GM12878 (cell line): ENCODE results near the gene TMEM86A. TPM values are rescaled to one million over a fixed set of nuclear protein-coding genes. Genes with fewer than 3 reads are reported as not detected.

ENCODE experiments used
- CBFB ChIP-seq: IDR thresholded peaks from 2 replicates; pipeline ENCODE4 v1.6.1; 2016; ENCODE audit warnings: antibody characterized with exemption, low read depth
- CHD4 ChIP-seq: fragments of 200-600 bp; sonication (generic); IDR thresholded peaks from 2 replicates; pipeline ENCODE4 v1.6.1; 2016; ENCODE audit warnings: mild to moderate bottlenecking
- EZH2 ChIP-seq: IDR thresholded peaks from 2 replicates; pipeline ENCODE4 v1.6.1; 2012; ENCODE audit warnings: low read depth, mild to moderate bottlenecking, control low read depth, inconsistent platforms, low read length, borderline replicate concordance; ENCODE audit not compliant: control insufficient read depth
- HDAC6 ChIP-seq: fragments of 200-600 bp; sonication (generic); IDR thresholded peaks from one replicate; pipeline ENCODE4 v1.8.0; 2017; ENCODE audit warnings: antibody characterized with exemption; ENCODE audit not compliant: unreplicated experiment
- IKZF1 ChIP-seq: fragments of 450-650 bp; conservative IDR thresholded peaks from 2 replicates; pipeline ENCODE4 v1.6.1; 2017; ENCODE audit warnings: antibody characterized with exemption, mild to moderate bottlenecking
- PAX5 ChIP-seq: IDR thresholded peaks from 2 replicates; pipeline ENCODE4 v1.6.1; 2011; ENCODE audit warnings: low read depth, low read length, borderline replicate concordance
- SIX5 ChIP-seq: IDR thresholded peaks from 2 replicates; pipeline ENCODE4 v1.6.1; 2011; ENCODE audit warnings: mild to moderate bottlenecking, low read depth, low read length, moderate library complexity; ENCODE audit not compliant: severe bottlenecking
- SMAD1 ChIP-seq: fragments of 450-650 bp; IDR thresholded peaks from 2 replicates; pipeline ENCODE4 v1.6.1; 2018; ENCODE audit warnings: mild to moderate bottlenecking, low read depth; ENCODE audit not compliant: partially characterized antibody
- SRF ChIP-seq, 2 experiments: IDR thresholded peaks; 2 replicates each; pipeline ENCODE4 v1.6.1; 2011; ENCODE audit warnings: low read depth in 2 of 2, low read length in 2 of 2, mild to moderate bottlenecking in 1 of 2, moderate library complexity in 1 of 2
- STAT3 ChIP-seq: IDR thresholded peaks from 2 replicates; pipeline ENCODE4 v1.6.1; 2011; ENCODE audit warnings: low read depth, low read length, improper control_type of control experiment
- TCF7 ChIP-seq: IDR thresholded peaks from 2 replicates; pipeline ENCODE4 v1.6.1; 2014; ENCODE audit warnings: antibody characterized with exemption, borderline replicate concordance
- WRNIP1 ChIP-seq: IDR thresholded peaks from 2 replicates; pipeline ENCODE4 v1.6.1; 2011; ENCODE audit warnings: low read depth, low read length, improper control_type of control experiment, borderline replicate concordance
- ZNF274 ChIP-seq: IDR thresholded peaks from one replicate; pipeline ENCODE4 v1.8.0; 2011; ENCODE audit not compliant: insufficient read length, insufficient read depth
- ZNF384 ChIP-seq: IDR thresholded peaks from 2 replicates; pipeline ENCODE4 v1.6.1; 2012; ENCODE audit warnings: low read depth, mild to moderate bottlenecking, low read length, improper control_type of control experiment, borderline replicate concordance
- polyA plus RNA-seq, 11 experiments: library from polyadenylated mRNA; depleted of rRNA in 4 of 11; unstranded in 6 of 11; stranded (reverse) in 5 of 11; fragments of >200 nt; fragmentation: Nextera tagmentation in 4 of 11; fragmentation: Illumina TruSeq in 1 of 11; extraction: Ambion mirVana in 4 of 11; extraction: Trizol in 1 of 11; gene quantifications; 1 replicate in 1 of 11; 2 replicates in 10 of 11; pipeline versions ENCODE4 v1.2.1 to v1.2.3, GENCODE V29; 2011 to 2016; ENCODE audit warnings: inconsistent platforms in 2 of 11, missing spikeins in 2 of 11, low read depth in 1 of 11
- total RNA-seq, 4 experiments: library from RNA; depleted of rRNA in 3 of 4; stranded (reverse); fragments of >200 nt in 3 of 4; fragmentation: Illumina TruSeq in 1 of 4; extraction: Trizol in 1 of 4; gene quantifications; 2 replicates each; pipeline versions ENCODE4 v1.2.1 to v1.2.3, GENCODE V29; 2013 to 2021
- TF ChIP-seq, protein P1 (sequence below): fragments of 150-350 bp; IDR thresholded peaks from 2 replicates; pipeline ENCODE4 v1.6.1; 2016; ENCODE audit warnings: low read depth, low read length
- TF ChIP-seq, protein P2 (sequence below): fragments of 450-650 bp; IDR thresholded peaks from 2 replicates; pipeline ENCODE4 v1.6.1; 2017; ENCODE audit warnings: low read depth, mild to moderate bottlenecking, moderate library complexity
- TF ChIP-seq, protein P3 (sequence below): IDR thresholded peaks from 2 replicates; pipeline ENCODE4 v1.6.1; 2012; ENCODE audit warnings: low read depth, low read length, improper control_type of control experiment
- TF ChIP-seq, protein P4 (sequence below): IDR thresholded peaks from 2 replicates; pipeline ENCODE4 v1.6.1; 2011; ENCODE audit warnings: mild to moderate bottlenecking, low read depth, low read length, moderate library complexity; ENCODE audit not compliant: insufficient replicate concordance
- TF ChIP-seq, protein P5 (sequence below): fragments of 450-650 bp; IDR thresholded peaks from 2 replicates; pipeline ENCODE4 v1.6.1; 2017; ENCODE audit warnings: mild to moderate bottlenecking
- TF ChIP-seq, protein P6 (sequence below): fragments of 450-650 bp; IDR thresholded peaks from 2 replicates; pipeline ENCODE4 v1.6.1; 2016; ENCODE audit warnings: mild to moderate bottlenecking

Gene TMEM86A
- total and polyA plus RNA-seq, 10 of the 15 experiments (the other 5 are each of a cell fraction or from before 2014, with no cell fraction given): 0.01 to 0.11 (median 0.06) TPM; not detected in 7

DNA sequence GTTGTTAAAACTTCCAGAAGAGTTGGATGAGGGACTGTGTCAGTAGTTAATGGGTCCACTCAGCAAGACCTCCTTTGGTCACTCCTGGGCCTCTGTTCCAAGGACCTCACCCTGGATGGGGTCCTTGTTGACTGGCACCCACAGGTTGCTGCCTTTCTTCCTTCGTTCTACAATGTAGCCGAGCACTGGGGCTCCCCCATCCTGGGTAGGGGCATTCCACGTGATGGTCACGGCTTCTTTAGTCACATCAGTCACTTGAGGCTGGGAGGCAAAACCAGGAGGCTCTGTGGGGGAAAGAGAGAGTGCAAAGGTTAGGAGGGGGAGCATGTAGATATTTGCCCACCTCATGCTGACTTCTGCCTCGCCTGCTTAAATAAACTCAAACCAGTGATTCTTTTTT lies 12.0 kb downstream of the TMEM86A start (continued):
- TF ChIP-seq, protein P1, sequence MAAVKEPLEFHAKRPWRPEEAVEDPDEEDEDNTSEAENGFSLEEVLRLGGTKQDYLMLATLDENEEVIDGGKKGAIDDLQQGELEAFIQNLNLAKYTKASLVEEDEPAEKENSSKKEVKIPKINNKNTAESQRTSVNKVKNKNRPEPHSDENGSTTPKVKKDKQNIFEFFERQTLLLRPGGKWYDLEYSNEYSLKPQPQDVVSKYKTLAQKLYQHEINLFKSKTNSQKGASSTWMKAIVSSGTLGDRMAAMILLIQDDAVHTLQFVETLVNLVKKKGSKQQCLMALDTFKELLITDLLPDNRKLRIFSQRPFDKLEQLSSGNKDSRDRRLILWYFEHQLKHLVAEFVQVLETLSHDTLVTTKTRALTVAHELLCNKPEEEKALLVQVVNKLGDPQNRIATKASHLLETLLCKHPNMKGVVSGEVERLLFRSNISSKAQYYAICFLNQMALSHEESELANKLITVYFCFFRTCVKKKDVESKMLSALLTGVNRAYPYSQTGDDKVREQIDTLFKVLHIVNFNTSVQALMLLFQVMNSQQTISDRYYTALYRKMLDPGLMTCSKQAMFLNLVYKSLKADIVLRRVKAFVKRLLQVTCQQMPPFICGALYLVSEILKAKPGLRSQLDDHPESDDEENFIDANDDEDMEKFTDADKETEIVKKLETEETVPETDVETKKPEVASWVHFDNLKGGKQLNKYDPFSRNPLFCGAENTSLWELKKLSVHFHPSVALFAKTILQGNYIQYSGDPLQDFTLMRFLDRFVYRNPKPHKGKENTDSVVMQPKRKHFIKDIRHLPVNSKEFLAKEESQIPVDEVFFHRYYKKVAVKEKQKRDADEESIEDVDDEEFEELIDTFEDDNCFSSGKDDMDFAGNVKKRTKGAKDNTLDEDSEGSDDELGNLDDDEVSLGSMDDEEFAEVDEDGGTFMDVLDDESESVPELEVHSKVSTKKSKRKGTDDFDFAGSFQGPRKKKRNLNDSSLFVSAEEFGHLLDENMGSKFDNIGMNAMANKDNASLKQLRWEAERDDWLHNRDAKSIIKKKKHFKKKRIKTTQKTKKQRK: no peak
- no peak for TF ChIP-seq SMAD1
- no peak for TF ChIP-seq WRNIP1
- TF ChIP-seq SRF (IDR thresholded peaks at IDR 0.05; ENCODE audit: low read depth in 2 of 2, low read length in 2 of 2): no peak
- no peak for TF ChIP-seq IKZF1
- TF ChIP-seq TCF7: no peak
- TF ChIP-seq STAT3: no peak
- TF ChIP-seq, protein P2, sequence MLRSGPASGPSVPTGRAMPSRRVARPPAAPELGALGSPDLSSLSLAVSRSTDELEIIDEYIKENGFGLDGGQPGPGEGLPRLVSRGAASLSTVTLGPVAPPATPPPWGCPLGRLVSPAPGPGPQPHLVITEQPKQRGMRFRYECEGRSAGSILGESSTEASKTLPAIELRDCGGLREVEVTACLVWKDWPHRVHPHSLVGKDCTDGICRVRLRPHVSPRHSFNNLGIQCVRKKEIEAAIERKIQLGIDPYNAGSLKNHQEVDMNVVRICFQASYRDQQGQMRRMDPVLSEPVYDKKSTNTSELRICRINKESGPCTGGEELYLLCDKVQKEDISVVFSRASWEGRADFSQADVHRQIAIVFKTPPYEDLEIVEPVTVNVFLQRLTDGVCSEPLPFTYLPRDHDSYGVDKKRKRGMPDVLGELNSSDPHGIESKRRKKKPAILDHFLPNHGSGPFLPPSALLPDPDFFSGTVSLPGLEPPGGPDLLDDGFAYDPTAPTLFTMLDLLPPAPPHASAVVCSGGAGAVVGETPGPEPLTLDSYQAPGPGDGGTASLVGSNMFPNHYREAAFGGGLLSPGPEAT: 0 out of 2 replicates have a peak, but pooled peaks have one; percentile 51
- TF ChIP-seq, protein P3, sequence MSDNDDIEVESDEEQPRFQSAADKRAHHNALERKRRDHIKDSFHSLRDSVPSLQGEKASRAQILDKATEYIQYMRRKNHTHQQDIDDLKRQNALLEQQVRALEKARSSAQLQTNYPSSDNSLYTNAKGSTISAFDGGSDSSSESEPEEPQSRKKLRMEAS: no peak
- no peak for TF ChIP-seq CBFB
- TF ChIP-seq SIX5: no peak
- TF ChIP-seq, protein P4, sequence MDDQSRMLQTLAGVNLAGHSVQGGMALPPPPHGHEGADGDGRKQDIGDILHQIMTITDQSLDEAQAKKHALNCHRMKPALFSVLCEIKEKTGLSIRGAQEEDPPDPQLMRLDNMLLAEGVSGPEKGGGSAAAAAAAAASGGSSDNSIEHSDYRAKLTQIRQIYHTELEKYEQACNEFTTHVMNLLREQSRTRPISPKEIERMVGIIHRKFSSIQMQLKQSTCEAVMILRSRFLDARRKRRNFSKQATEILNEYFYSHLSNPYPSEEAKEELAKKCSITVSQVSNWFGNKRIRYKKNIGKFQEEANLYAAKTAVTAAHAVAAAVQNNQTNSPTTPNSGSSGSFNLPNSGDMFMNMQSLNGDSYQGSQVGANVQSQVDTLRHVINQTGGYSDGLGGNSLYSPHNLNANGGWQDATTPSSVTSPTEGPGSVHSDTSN: no peak
- TF ChIP-seq ZNF274: no peak
- TF ChIP-seq ZNF384: no peak
- TF ChIP-seq, protein P5, sequence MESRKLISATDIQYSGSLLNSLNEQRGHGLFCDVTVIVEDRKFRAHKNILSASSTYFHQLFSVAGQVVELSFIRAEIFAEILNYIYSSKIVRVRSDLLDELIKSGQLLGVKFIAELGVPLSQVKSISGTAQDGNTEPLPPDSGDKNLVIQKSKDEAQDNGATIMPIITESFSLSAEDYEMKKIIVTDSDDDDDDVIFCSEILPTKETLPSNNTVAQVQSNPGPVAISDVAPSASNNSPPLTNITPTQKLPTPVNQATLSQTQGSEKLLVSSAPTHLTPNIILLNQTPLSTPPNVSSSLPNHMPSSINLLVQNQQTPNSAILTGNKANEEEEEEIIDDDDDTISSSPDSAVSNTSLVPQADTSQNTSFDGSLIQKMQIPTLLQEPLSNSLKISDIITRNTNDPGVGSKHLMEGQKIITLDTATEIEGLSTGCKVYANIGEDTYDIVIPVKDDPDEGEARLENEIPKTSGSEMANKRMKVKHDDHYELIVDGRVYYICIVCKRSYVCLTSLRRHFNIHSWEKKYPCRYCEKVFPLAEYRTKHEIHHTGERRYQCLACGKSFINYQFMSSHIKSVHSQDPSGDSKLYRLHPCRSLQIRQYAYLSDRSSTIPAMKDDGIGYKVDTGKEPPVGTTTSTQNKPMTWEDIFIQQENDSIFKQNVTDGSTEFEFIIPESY: no peak
- TF ChIP-seq EZH2: no peak
- TF ChIP-seq CHD4: no peak
- no peak for TF ChIP-seq PAX5
- TF ChIP-seq HDAC6: no peak
- TF ChIP-seq, protein P6, sequence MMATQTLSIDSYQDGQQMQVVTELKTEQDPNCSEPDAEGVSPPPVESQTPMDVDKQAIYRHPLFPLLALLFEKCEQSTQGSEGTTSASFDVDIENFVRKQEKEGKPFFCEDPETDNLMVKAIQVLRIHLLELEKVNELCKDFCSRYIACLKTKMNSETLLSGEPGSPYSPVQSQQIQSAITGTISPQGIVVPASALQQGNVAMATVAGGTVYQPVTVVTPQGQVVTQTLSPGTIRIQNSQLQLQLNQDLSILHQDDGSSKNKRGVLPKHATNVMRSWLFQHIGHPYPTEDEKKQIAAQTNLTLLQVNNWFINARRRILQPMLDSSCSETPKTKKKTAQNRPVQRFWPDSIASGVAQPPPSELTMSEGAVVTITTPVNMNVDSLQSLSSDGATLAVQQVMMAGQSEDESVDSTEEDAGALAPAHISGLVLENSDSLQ: peak; percentile 51; the same call in 1 of the 2 replicates
